HG02884 (cell line): ENCODE measurements around the gene PLXNB1.
A peak's percentile ranks its signal among the peaks of the same experiment; 100 is the strongest.
"Not testable (repeated sequence)": the region's sequence is repeated elsewhere in the genome, so short reads cannot be mapped to it uniquely, and the experiment has no call there.

Experiments used
- ATAC-seq: cut with Tn5 transposase; IDR thresholded peaks from one replicate; pipeline ENCODE4 v1.9.1; 2021; ENCODE audit warnings: mild to moderate bottlenecking, moderate library complexity; ENCODE audit not compliant: unreplicated experiment

PLXNB1 gene

GRCh38 chr3:48464713-48465221 is 34.9 kb upstream of the PLXNB1 start:
- ATAC-seq: no peak

GRCh38 chr3:48463703-48464102 is 33.8 kb upstream of the PLXNB1 start:
- ATAC-seq: no peak

GRCh38 chr3:48461767-48462166 is 31.9 kb upstream of the PLXNB1 start:
- ATAC-seq: not testable (repeated sequence)

- no peak for ATAC-seq
Measured at GRCh38 chr3:48460517-48460902, 30.6 kb upstream of the PLXNB1 start.

GRCh38 chr3:48459773-48460516 is 30.1 kb upstream of the PLXNB1 start:
- no peak for ATAC-seq

- no peak for ATAC-seq
Measured at GRCh38 chr3:48459331-48459730, 29.4 kb upstream of the PLXNB1 start.

GRCh38 chr3:48456456-48456855 is 26.6 kb upstream of the PLXNB1 start:
- no peak for ATAC-seq

- ATAC-seq: no peak
Measured at GRCh38 chr3:48451270-48451669, 21.4 kb upstream of the PLXNB1 start.

- peak; percentile 87 for ATAC-seq
Measured at GRCh38 chr3:48446425-48447193, 16.7 kb upstream of the PLXNB1 start, which contains the start of gene ATRIP. Gene ATRIP (plus strand): TSS chr3:48446737. CDS start chr3:48446846, 109 bp downstream.

GRCh38 chr3:48446043-48446424 is 16.1 kb upstream of the PLXNB1 start:
- no peak for ATAC-seq

- no peak for ATAC-seq
Measured at GRCh38 chr3:48445277-48445882, 15.5 kb upstream of the PLXNB1 start.

GRCh38 chr3:48441940-48442339 is 12.1 kb upstream of the PLXNB1 start:
- ATAC-seq: no peak

GRCh38 chr3:48440590-48440958 is 10.7 kb upstream of the PLXNB1 start:
- ATAC-seq: no peak

GRCh38 chr3:48439820-48440589 is 10.1 kb upstream of the PLXNB1 start, which contains the start of the genes CCDC51 and TMA7:
Gene CCDC51 (minus strand): TSS chr3:48440119. CDS start chr3:48435128, 4,991 bp downstream.
Gene TMA7 (plus strand): TSS chr3:48440257. CDS start chr3:48440297, 40 bp downstream.
- ATAC-seq: peak; percentile 91

- ATAC-seq: no peak
Measured at GRCh38 chr3:48437812-48438211, 7.9 kb upstream of the PLXNB1 start.

- ATAC-seq: no peak
Measured at GRCh38 chr3:48436855-48437254, 7.0 kb upstream of the PLXNB1 start.

- no peak for ATAC-seq
Measured at GRCh38 chr3:48436477-48436787, 6.5 kb upstream of the PLXNB1 start.

GRCh38 chr3:48435774-48436476 is 6.0 kb upstream of the PLXNB1 start:
- no peak for ATAC-seq

- ATAC-seq: no peak
Measured at GRCh38 chr3:48435223-48435595, 5.3 kb upstream of the PLXNB1 start.

GRCh38 chr3:48434591-48435222 is 4.8 kb upstream of the PLXNB1 start:
- ATAC-seq: no peak
